Inflammatory macrophage treated with lipopolysaccharide for 1 hour (primary cell): ENCODE measurements around the gene ASIP.
"Not testable (repeated sequence)": the region's sequence is repeated elsewhere in the genome, so short reads cannot be mapped to it uniquely, and the experiment has no call there.

ENCODE experiments used
- DNase-seq, 2 donors: peaks; one replicate each; pipeline ENCODE4 v3.0.0-alpha.2; 2020 to 2022

The ASIP gene

DNA sequence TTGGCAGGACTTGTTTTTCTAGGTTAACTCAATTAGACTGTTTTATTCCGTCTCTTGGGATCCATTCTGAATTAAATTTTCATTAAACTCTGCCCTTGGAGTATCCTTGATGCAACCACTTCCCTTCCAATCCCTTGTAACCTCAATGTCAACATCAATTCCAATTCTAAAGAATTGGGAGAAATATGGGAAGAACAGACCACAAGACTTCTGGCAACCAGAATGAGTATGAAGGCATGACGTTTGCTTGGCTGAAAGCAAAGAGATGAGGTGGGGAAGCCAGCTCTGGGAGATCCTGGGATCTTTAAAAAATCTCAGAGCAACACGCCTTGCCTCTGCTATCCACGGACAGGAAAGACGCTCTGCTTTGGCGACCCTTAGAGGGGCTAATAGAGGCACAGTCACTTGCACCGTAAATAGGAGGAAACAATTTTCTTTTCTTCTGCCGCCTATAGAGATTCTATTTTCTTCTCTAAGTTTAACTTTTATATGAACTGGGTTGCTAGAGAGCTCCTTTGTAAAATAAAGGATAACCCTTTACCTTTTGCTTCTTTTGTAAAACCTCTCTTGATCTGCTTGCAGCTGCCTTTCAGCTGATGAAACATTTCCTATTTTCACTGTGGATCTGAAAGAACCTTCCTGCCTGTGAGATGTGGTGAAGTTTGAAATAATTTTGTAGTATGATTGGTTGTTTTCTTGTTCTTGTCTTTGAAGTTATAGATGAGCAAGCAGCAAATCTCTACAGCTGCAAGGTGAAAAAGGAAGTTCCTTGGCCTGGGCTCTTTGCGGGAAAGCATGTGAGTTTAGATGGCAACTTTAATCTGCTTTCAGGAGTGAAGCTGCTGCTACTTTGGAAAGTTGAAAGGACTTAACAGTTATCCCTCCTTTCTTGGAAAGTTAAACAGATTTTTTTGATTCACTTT, at the start of gene ASIP:
Gene ASIP, plus strand, starts transcription at position 731 of the 923 bp plus-strand sequence. CDS start 18,952 bp downstream, outside the sequence.
- DNase-seq = no peak

DNA sequence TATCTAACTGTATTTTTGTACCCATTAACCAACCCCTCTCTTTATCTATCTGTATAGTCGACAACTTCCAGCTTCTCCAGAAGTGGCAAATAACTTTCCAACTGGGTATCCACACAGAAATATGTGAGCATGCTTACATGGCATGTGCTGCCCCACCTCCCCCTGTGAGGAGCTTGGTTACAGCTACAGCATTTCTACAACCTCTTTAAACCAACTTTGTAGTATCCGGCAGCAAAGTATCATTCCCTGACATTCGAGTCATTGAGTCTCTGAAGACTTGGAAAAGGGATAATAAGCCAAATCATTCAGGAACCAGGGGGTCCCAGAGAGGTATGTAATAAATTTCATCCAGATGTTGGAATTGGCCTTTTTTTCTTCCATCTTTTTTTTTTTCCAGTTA, 48.2 kb upstream of the ASIP start:
- DNase-seq = no peak

DNA sequence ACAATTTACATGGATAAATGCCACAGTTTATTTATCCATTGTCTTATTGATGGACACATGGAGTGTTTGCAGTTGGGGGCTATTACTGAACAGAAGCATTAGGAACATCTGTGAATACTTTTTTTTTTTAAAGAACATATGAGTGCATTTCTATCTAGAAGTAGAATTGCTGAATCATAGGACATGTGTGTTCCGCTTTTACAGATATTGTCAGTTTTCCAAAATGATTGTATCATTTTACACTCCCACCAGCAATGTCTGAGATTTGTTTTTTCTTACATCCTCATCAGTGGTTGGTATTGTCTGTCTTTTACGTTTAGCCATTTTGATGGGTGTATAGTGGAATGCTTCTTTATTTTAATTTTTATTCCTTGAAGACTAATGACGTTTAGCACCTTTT, 42.0 kb upstream of the ASIP start:
- DNase-seq = peak; percentile 68 to 79

DNA sequence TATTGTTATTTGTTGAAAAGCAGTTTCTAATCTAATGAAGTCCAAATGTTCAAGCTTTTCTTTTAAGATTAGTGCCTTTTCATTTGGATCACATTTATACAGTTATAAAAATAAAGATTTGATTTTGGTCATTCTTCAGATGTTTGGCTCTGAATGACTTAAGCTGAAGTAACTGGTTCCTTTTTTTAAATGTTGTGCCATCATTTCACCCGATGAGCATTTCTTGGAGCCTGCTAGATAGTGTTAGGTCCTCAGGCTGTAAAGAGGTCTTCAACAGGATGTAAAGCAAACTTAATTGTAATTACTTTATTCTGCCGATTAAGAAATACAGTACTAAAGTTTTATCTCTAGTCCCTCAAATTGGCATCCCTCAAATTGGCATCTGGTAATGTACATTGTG, 41.2 kb upstream of the ASIP start:
- DNase-seq = peak; percentile 39 to 56

- DNase-seq = no peak
Measured at GRCh38 chr20:34201531-34201930, 39.7 kb upstream of the ASIP start.

DNA sequence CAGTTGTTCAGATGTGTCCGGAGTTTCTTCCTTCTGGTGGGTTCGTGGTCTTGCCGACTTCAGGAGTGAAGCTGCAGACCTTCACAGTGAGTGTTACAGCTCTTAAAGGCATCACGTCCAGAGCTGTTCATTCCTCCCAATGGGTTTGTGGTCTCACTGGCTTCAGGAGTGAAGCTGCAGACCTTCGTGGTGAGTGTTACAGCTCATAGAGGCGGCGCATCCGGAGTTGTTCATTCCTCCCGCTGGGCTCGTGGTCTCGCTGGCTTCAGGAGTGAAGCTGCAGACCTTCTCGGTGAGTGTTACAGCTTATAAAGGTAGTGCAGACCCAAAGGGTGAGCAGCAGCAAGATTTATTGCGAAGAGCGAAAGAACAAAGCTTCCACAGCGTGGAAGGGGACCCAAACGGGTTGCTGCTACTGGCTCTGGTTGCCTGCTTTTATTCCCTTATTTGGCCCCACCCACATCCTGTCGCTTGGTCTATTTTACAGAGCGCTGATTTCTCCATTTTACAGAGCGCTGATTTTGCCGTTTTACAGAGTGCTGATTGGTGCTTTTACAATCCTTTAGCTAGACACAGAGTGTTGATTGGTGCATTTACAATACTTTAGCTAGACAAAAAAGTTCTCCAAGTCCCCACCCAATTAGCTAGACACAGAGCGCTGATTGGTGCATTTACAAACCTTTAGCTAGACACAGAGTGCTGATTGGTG, 35.9 kb upstream of the ASIP start:
- not testable (repeated sequence) for DNase-seq

- DNase-seq = no peak
Measured at GRCh38 chr20:34209111-34209510, 32.1 kb upstream of the ASIP start.

GRCh38 chr20:34210271-34210670, 31.0 kb upstream of the ASIP start:
- DNase-seq = no peak

GRCh38 chr20:34211591-34211990, 29.6 kb upstream of the ASIP start:
- no peak for DNase-seq

- DNase-seq = no peak
Measured at GRCh38 chr20:34213213-34213612, 28.0 kb upstream of the ASIP start.

GRCh38 chr20:34215711-34216381, 25.4 kb upstream of the ASIP start:
- peak; percentile 71 to 77 for DNase-seq

- DNase-seq = no peak
Measured at GRCh38 chr20:34216382-34216742, 24.9 kb upstream of the ASIP start.

DNA sequence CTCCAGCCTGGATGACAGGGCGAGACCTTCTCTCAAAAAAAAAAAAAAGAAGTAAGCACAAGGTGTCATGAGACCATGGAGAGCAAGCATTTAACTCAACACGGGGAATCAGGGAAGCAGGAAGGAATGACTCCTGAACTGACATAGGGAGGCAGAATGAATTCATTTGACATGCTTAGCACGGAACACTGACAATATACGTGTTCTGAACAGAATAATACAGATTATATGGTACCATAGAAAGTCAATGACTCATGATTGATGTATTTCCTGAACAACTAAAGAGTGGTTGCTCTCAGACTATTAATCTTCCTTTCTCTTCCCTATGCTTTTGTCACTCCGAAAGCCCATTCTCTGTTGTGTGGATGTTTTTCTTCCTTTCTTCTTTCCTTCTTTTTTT, 20.7 kb upstream of the ASIP start:
- peak in 1 of 2 donors; percentile 17 for DNase-seq

DNA sequence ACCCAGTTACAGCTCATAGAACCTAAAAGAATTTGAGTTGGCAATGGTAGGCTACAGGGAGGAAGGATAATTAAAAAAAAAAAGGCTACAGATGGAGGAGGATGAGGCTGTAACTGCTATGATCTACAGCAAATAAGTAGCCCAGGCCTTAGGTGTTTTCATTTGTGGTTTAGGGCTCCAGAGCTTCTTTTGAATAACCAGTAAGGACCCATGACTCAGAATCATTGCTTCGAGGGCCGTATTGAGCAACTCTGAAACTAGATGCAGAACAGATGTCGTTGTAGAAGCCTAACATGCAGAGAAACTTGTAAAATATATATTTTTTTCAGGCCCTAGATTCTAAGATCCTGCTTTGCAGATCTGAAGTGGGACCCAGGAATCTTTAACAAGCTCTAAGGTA, 19.0 kb upstream of the ASIP start:
- peak; percentile 77 to 80 for DNase-seq

DNA sequence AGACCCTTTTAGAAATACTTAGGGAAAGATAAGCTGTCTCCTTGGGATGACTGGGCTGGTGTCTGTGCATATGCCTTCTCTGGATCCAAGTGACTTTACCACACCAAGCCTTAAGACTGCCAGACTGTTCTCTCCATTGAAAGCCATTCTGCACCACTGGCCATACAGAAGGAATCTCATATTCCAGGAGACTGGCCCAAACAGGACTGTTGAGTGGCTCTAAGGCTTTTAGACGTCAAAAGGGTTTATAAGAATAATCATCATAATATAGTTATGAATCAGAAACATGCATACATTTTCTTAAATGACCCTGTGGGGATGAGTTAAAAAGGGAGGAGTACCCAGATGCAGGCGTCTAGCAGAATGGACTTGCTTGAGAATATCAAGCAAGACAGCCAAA, 17.0 kb upstream of the ASIP start:
- DNase-seq = not testable (repeated sequence)

DNA sequence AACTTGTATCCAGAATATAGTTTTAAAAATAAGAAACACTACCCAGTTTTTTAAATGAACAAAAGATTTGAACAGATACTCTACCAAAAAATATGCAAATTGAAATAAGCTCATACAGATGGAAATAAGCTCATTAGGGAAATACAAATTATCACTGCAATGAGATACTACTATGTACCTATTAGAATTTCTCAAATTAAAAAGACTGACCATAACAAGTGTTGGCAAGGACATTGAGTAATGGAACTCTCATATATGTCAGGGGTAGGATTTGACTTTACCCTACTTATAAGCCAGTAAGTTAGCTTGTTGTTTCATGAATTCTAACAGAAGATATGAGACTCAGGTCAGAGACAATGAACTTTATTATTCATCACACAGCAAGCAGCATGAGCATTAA, 9.6 kb upstream of the ASIP start:
- no peak for DNase-seq

DNA sequence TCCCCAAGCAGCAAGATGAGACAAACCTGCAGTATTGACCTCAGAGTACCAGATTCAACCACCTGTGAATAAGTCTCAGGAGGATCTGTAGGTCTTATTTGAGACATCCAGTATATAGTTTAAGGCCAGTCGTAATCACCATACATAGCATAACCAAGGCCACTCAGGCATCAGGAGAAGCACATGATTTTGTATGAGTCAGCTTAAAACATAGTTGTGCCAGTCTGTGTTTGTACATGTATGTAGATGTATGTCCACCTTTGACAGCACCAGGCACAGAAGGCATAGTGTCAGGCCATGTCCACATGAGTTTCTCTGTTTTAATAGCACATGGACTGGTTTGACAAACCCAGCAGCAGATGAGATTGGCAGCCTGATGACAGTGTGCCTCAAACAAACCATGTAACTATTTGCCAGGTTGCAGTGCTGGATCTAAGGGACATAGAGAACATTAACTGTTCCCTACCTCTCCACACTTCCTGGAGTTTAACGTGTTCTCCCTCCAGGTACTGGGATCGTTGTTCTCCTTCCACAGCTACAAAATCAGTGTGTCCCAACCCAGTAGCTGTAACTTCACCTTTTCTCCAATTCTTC, 8.6 kb upstream of the ASIP start:
- DNase-seq = no peak

DNA sequence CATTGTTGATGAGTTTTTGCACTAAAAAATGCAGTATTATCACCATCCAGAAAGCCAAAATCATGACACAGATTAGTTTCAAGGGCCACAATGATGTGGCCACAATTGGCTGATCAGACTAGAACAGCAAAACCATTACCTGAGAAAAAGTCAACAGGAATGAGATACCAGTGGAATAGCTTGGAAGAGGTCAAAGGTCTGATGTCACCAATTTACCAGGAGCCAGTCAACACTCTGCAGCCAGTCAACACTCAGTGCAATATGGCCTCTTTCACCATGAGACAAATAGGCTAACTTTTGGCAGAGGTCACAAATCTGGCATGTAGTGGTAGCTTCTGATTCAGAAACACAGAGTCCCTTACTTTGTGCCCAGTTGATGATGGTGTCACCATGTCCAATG, 7.5 kb upstream of the ASIP start:
- DNase-seq = no peak

GRCh38 chr20:34235875-34236274, 5.3 kb upstream of the ASIP start:
- no peak for DNase-seq

GRCh38 chr20:34237942-34238341, 3.3 kb upstream of the ASIP start:
- no peak for DNase-seq

DNA sequence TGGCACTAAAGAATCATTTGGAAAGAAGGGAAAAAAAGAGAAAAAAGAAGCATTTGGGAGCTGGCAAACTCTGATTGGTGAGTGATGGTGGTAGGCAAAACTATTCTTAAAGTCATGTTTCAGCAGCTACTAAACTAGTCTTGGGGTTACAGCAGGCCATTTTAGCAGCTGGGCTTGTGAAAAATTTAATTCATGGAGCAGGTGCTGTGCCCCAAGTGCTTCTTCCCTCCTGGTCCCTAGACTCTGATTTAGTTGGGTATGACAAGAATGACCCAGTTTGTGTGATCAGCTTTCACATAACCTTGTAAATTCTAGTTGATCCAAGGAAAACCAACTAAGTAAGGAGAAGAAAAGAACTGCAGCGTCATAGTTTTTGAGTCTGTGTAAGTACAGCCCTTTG, 1.1 kb upstream of the ASIP start:
- DNase-seq = no peak

GRCh38 chr20:34242015-34242414, 792 bp downstream of the ASIP start:
- not testable (repeated sequence) for DNase-seq

DNA sequence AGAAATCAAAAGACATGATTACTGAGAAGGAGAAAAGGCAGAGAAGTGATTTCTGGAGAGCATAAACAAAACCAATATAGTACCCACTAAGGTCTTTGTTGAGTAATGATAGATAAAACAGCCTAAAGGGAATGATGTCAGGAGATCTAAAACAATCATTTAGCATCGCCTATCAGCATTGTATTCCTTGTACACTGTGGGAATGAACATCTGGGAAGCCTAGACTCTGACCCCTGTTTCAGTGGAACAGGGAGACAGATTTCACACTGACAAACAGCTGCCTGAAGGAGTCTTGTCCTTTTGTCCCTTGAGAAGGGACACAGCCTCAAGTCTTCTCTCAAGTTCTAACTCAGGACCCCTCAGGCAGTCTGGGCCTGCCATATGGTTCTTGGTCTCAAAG, 1.7 kb downstream of the ASIP start:
- no peak for DNase-seq
